SK-N-SH treated with all-trans-retinoic acid at 6 μM for 48 hours (cell line): ENCODE measurements around the gene RSBN1.
A peak's percentile ranks its signal among the peaks of the same experiment; 100 is the strongest.

Source experiments
- ATAC-seq: fragments of 200-7000 bp; cut with Tn5 transposase; 3 replicates; pipeline ENCODE4 v1.9.1; 2020; ENCODE audit warnings: mild to moderate bottlenecking, moderate library complexity
- ARNTL ChIP-seq: fragments of 450-650 bp; formaldehyde crosslinking; IDR thresholded peaks from 2 replicates; pipeline ENCODE4 v1.5.0; 2020; ENCODE audit warnings: low read depth, mild to moderate bottlenecking, moderate library complexity, borderline replicate concordance
- CREB5 ChIP-seq: fragments of 250-450 bp; sonication (Bioruptor Pico); IDR thresholded peaks from 2 replicates; pipeline ENCODE4 v1.5.1; 2020; ENCODE audit warnings: low read depth, mild to moderate bottlenecking, moderate library complexity
- CSDC2 ChIP-seq: fragments of 250-450 bp; sonication (Bioruptor Pico); IDR thresholded peaks from 2 replicates; pipeline ENCODE4 v1.5.0; 2020; ENCODE audit warnings: mild to moderate bottlenecking, moderate library complexity
- ESRRG ChIP-seq: fragments of 250-450 bp; sonication (Bioruptor Pico); IDR thresholded peaks from 2 replicates; pipeline ENCODE4 v1.6.1; 2021; ENCODE audit warnings: mild to moderate bottlenecking
- GLIS3 ChIP-seq: fragments of 250-450 bp; sonication (Bioruptor Pico); IDR thresholded peaks from 2 replicates; pipeline ENCODE4 v1.5.0; 2020; ENCODE audit warnings: mild to moderate bottlenecking, moderate library complexity
- ISL1 ChIP-seq: fragments of 250-450 bp; sonication (Bioruptor Pico); IDR thresholded peaks from 2 replicates; pipeline ENCODE4 v2.1.2; 2022; ENCODE audit warnings: mild to moderate bottlenecking, moderate library complexity
- OSR1 ChIP-seq: fragments of 250-450 bp; sonication (Bioruptor Pico); IDR thresholded peaks from 2 replicates; pipeline ENCODE4 v1.8.0; 2022; ENCODE audit warnings: moderate library complexity, mild to moderate bottlenecking, inconsistent platforms
- PATZ1 ChIP-seq: fragments of 250-450 bp; sonication (Bioruptor Pico); IDR thresholded peaks from 2 replicates; pipeline ENCODE4 v1.8.0; 2020; ENCODE audit warnings: mild to moderate bottlenecking, moderate library complexity, borderline replicate concordance
- POU6F1 ChIP-seq: fragments of 250-450 bp; sonication (Bioruptor Pico); IDR thresholded peaks from 2 replicates; pipeline ENCODE4 v1.8.0; 2021; ENCODE audit warnings: low read depth, mild to moderate bottlenecking, moderate library complexity, borderline replicate concordance
- PPARA ChIP-seq: fragments of 250-450 bp; sonication (Bioruptor Pico); IDR thresholded peaks from 2 replicates; pipeline ENCODE4 v1.5.0; 2020; ENCODE audit warnings: mild to moderate bottlenecking, borderline replicate concordance
- RARB ChIP-seq: fragments of 250-450 bp; sonication (Bioruptor Pico); IDR thresholded peaks from 2 replicates; pipeline ENCODE4 v1.8.0; 2021; ENCODE audit warnings: mild to moderate bottlenecking, moderate library complexity
- SNAI2 ChIP-seq: fragments of 250-450 bp; sonication (Bioruptor Pico); IDR thresholded peaks from 2 replicates; pipeline ENCODE4 v1.5.0; 2020; ENCODE audit warnings: mild to moderate bottlenecking, moderate library complexity
- TCF4 ChIP-seq: fragments of 250-450 bp; sonication (Bioruptor Pico); IDR thresholded peaks from 2 replicates; pipeline ENCODE4 v1.8.0; 2021; ENCODE audit warnings: mild to moderate bottlenecking, moderate library complexity, borderline replicate concordance
- ZFP3 ChIP-seq: fragments of 250-450 bp; sonication (Bioruptor Pico); IDR thresholded peaks from 2 replicates; pipeline ENCODE4 v1.5.0; 2020; ENCODE audit warnings: mild to moderate bottlenecking, moderate library complexity
- ZFP30 ChIP-seq: fragments of 450-650 bp; formaldehyde crosslinking; IDR thresholded peaks from 2 replicates; pipeline ENCODE4 v1.5.0; 2022; ENCODE audit warnings: mild to moderate bottlenecking, moderate library complexity
- ZNF565 ChIP-seq: fragments of 450-650 bp; formaldehyde crosslinking; conservative IDR thresholded peaks from 2 replicates; pipeline ENCODE4 v1.5.0; 2020; ENCODE audit warnings: low read depth, mild to moderate bottlenecking, moderate library complexity
- ZNF8 ChIP-seq: fragments of 450-650 bp; formaldehyde crosslinking; IDR thresholded peaks from 2 replicates; pipeline ENCODE4 v1.5.0; 2020; ENCODE audit warnings: mild to moderate bottlenecking, moderate library complexity

Gene RSBN1

GRCh38 chr1:113805639-113806038 lies 6.6 kb downstream of the RSBN1 start (continued):
- no peak for TF ChIP-seq RARB

- no peak for ATAC-seq
- no peak for TF ChIP-seq SNAI2
Observed at GRCh38 chr1:113805256-113805531, 7.1 kb downstream of the RSBN1 start.

GRCh38 chr1:113804421-113805255 lies 7.6 kb downstream of the RSBN1 start:
- ATAC-seq, result peak; percentile 73
- TF ChIP-seq ISL1 (CRISPR knock-in tag) (peak; percentile 28; the same call in 1 of the 2 replicates), SNAI2 (no peak), ZFP30 (CRISPR knock-in tag) (no peak), ESRRG (CRISPR knock-in tag) (no peak)

GRCh38 chr1:113802367-113803007 lies 9.8 kb downstream of the RSBN1 start:
- TF ChIP-seq ZFP30 (CRISPR knock-in tag), result no peak
- TF ChIP-seq ESRRG (CRISPR knock-in tag), result no peak
- no peak for TF ChIP-seq CSDC2 (CRISPR knock-in tag)
- TF ChIP-seq OSR1 (CRISPR knock-in tag), result no peak
- TF ChIP-seq POU6F1 (CRISPR knock-in tag), result no peak
- TF ChIP-seq GLIS3, result no peak
- TF ChIP-seq SNAI2, result no peak
- no peak for TF ChIP-seq ZFP3 (CRISPR knock-in tag)
- TF ChIP-seq, all 23 proteins: peak for 0
- no peak for ATAC-seq

- ATAC-seq, result no peak
- TF ChIP-seq ZFP3 (CRISPR knock-in tag) (no peak), PATZ1 (CRISPR knock-in tag) (no peak), SNAI2 (no peak), OSR1 (CRISPR knock-in tag) (no peak), ZNF565 (CRISPR knock-in tag) (no peak), ZNF8 (CRISPR knock-in tag) (no peak), ARNTL (CRISPR knock-in tag) (no peak)
Observed at GRCh38 chr1:113800487-113800886, 11.8 kb downstream of the RSBN1 start.

- TF ChIP-seq ZFP3 (CRISPR knock-in tag), result no peak
- TF ChIP-seq ZNF8 (CRISPR knock-in tag), result no peak
- TF ChIP-seq CREB5 (CRISPR knock-in tag), result no peak
- no peak for TF ChIP-seq TCF4 (CRISPR knock-in tag)
- TF ChIP-seq PPARA (CRISPR knock-in tag), result no peak
- no peak for ATAC-seq
Observed at GRCh38 chr1:113797472-113797871, 14.8 kb downstream of the RSBN1 start.
